Measurements from ENCODE around the gene CACNA2D3.

DNA sequence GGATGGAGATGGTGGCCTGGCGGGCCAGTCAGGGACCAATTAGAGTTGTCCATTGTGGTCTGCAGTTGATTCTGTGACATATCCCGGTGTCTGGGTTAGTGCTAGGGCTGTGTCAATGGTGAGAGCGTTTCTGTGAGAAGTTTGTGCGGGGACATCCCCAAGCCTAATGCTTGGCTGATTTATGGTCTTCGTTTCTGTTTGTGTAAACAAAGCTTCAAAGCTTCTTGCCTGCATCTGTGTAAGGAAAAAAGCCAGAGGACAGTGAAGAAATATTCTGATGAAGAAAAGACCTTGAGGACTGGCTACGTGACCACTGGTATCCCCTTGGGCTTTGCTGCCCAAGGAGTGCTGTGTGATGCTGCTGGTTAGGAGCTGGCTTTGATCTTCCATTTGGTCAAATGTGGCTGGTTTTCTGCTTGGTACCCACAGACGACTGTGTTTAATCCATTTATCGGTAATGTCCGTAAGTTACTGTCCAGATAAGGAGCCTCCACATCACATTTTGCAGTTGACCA, 880.1 kb downstream of the CACNA2D3 start:
- TF ChIP-seq, protein P1, sequence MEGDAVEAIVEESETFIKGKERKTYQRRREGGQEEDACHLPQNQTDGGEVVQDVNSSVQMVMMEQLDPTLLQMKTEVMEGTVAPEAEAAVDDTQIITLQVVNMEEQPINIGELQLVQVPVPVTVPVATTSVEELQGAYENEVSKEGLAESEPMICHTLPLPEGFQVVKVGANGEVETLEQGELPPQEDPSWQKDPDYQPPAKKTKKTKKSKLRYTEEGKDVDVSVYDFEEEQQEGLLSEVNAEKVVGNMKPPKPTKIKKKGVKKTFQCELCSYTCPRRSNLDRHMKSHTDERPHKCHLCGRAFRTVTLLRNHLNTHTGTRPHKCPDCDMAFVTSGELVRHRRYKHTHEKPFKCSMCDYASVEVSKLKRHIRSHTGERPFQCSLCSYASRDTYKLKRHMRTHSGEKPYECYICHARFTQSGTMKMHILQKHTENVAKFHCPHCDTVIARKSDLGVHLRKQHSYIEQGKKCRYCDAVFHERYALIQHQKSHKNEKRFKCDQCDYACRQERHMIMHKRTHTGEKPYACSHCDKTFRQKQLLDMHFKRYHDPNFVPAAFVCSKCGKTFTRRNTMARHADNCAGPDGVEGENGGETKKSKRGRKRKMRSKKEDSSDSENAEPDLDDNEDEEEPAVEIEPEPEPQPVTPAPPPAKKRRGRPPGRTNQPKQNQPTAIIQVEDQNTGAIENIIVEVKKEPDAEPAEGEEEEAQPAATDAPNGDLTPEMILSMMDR (IDR thresholded peaks at IDR 0.05) = no peak
- no peak for TF ChIP-seq ZFX (IDR thresholded peaks at IDR 0.05; ENCODE audit: borderline replicate concordance)
